Regular cardiac myocyte (primary cell): ENCODE results near the gene CAPN7. TPM values are rescaled to one million over a fixed set of nuclear protein-coding genes. Genes with fewer than 3 reads are reported as not detected.

Source experiments
- total RNA-seq: library from RNA; depleted of rRNA; stranded (reverse); fragments of >200 nt; gene quantifications from 2 replicates; pipeline ENCODE4 v1.2.3, GENCODE V29; 2014

Gene CAPN7
- 28.0 and 42.6 TPM in 2 replicates for total RNA-seq

GRCh38 chr3:15205934-15206661 is at the start of gene CAPN7:
Gene CAPN7, plus strand, starts transcription at chr3:15206246. Its CDS starts 250 bp downstream, at chr3:15206496.

Other genes starting within 250 kb of the CAPN7 start
- 18.3 and 37.6 TPM in 2 replicates for gene MRPS25, start 140.9 kb upstream of the CAPN7 start, total RNA-seq
- 25.1 and 26.8 TPM in 2 replicates for gene RBSN, start 107.1 kb upstream of the CAPN7 start, total RNA-seq
- gene SH3BP5, start 126.3 kb downstream of the CAPN7 start, total RNA-seq = 22.2 and 53.0 TPM in 2 replicates
- 38.2 and 38.3 TPM in 2 replicates for gene METTL6, start 221.3 kb downstream of the CAPN7 start, total RNA-seq
- gene EAF1, start 221.4 kb downstream of the CAPN7 start, total RNA-seq = 30.9 and 38.6 TPM in 2 replicates